ENCODE measurements around the gene MS4A13. TPM values are rescaled to one million over a fixed set of nuclear protein-coding genes. Genes with fewer than 3 reads are reported as not detected.

MS4A13 gene
- total RNA-seq, 2 experiments from 2014 or later: not detected

- ChIA-PET POLR2A (no interaction called here), CTCF (no interaction called here)
- H3K4me3 Mint-ChIP-seq: no peak overlapping the region
- H3K36me3 Mint-ChIP-seq: no peaks in the 10 kb centered on the region
- no peak overlapping the region for H3K27ac Mint-ChIP-seq
- peaks cover 39% of the 10 kb centered on the region for H3K9me3 Mint-ChIP-seq
- H3K4me1 Mint-ChIP-seq (ENCODE audit: low read depth): no peaks in the 10 kb centered on the region
- H3K27me3 Mint-ChIP-seq: peaks cover 5% of the 10 kb centered on the region
- intact Hi-C loops (cut with micrococcal nuclease): no loop called here
- DNase-seq: no peak
These were observed 46.1 kb downstream of the MS4A13 start for GRCh38 chr11:60561254-60561653.

- no peak overlapping the region for H3K27ac Mint-ChIP-seq
- intact Hi-C loops (cut with micrococcal nuclease): no loop called here
- no peak for DNase-seq
These were observed 48.5 kb downstream of the MS4A13 start for GRCh38 chr11:60563553-60564235.

GRCh38 chr11:60566776-60567175 is 51.6 kb downstream of the MS4A13 start:
- no peaks in the 10 kb centered on the region for H3K4me1 Mint-ChIP-seq (ENCODE audit: low read depth)
- H3K9me3 Mint-ChIP-seq: peaks cover 9% of the 10 kb centered on the region
- DNase-seq: no peak
- POLR2A ChIA-PET: no interaction called here
- H3K27me3 Mint-ChIP-seq: peaks cover 11% of the 10 kb centered on the region
- H3K36me3 Mint-ChIP-seq: no peaks in the 10 kb centered on the region
- CTCF ChIA-PET: no interaction called here
- H3K27ac Mint-ChIP-seq: no peak overlapping the region
- intact Hi-C loops (cut with micrococcal nuclease): no loop called here
- no peak overlapping the region for H3K4me3 Mint-ChIP-seq

More at GRCh38 chr11:60563553-60564235, 48.5 kb downstream of the MS4A13 start:
- POLR2A ChIA-PET: no interaction called here
- Mint-ChIP-seq H3K4me1 (ENCODE audit: low read depth) (no peaks in the 10 kb centered on the region), H3K9me3 (peaks cover 30% of the 10 kb centered on the region), H3K4me3 (no peak overlapping the region), H3K27me3 (peaks cover 10% of the 10 kb centered on the region), H3K36me3 (no peaks in the 10 kb centered on the region)
- CTCF ChIA-PET: no interaction called here

GRCh38 chr11:60570970-60571369 is 55.8 kb downstream of the MS4A13 start:
- no peak overlapping the region for H3K27ac Mint-ChIP-seq
- H3K4me3 Mint-ChIP-seq: no peak overlapping the region
- intact Hi-C loops (cut with micrococcal nuclease): no loop called here
- ChIA-PET CTCF (no interaction called here), POLR2A (no interaction called here)
- no peaks in the 10 kb centered on the region for H3K9me3 Mint-ChIP-seq
- H3K27me3 Mint-ChIP-seq: peaks cover 7% of the 10 kb centered on the region
- H3K4me1 Mint-ChIP-seq (ENCODE audit: low read depth): no peaks in the 10 kb centered on the region
- DNase-seq: no peak
- H3K36me3 Mint-ChIP-seq: no peaks in the 10 kb centered on the region

- intact Hi-C loops (cut with micrococcal nuclease): no loop called here
These were observed 74.4 kb downstream of the MS4A13 start for GRCh38 chr11:60589611-60590010.

More at GRCh38 chr11:60589611-60590010, 74.4 kb downstream of the MS4A13 start:
- Mint-ChIP-seq H3K9me3 (peaks cover 21% of the 10 kb centered on the region), H3K27ac (no peak overlapping the region), H3K36me3 (no peaks in the 10 kb centered on the region), H3K27me3 (no peaks in the 10 kb centered on the region), H3K4me3 (no peak overlapping the region), H3K4me1 (ENCODE audit: low read depth) (no peaks in the 10 kb centered on the region)
- POLR2A ChIA-PET: no interaction called here
- DNase-seq: no peak
- CTCF ChIA-PET: no interaction called here

Other genes starting within 250 kb of the MS4A13 start
- gene MS4A4A, start 234.7 kb upstream of the MS4A13 start, total RNA-seq: not detected
- not detected for gene MS4A6E, start 188.1 kb upstream of the MS4A13 start, total RNA-seq
- not detected for gene MS4A7, start 136.9 kb upstream of the MS4A13 start, total RNA-seq
- not detected for gene MS4A14, start 118.9 kb upstream of the MS4A13 start, total RNA-seq
- not detected for gene MS4A5, start 85.8 kb upstream of the MS4A13 start, total RNA-seq
- not detected for gene MS4A1, start 59.5 kb upstream of the MS4A13 start, total RNA-seq
- gene MS4A12, start 22.6 kb upstream of the MS4A13 start, total RNA-seq: not detected
- gene MS4A8, start 184.2 kb downstream of the MS4A13 start, total RNA-seq: not detected
- gene MS4A18, start 209.3 kb downstream of the MS4A13 start, total RNA-seq: not detected
- gene MS4A15, start 241.5 kb downstream of the MS4A13 start, total RNA-seq: not detected